Measurements from ENCODE around the gene RALGAPA2.

The RALGAPA2 gene

GRCh38 chr20:20628314-20628713 is 84.1 kb downstream of the RALGAPA2 start:
- no peak for DNase-seq (ENCODE audit: low read depth)

DNA sequence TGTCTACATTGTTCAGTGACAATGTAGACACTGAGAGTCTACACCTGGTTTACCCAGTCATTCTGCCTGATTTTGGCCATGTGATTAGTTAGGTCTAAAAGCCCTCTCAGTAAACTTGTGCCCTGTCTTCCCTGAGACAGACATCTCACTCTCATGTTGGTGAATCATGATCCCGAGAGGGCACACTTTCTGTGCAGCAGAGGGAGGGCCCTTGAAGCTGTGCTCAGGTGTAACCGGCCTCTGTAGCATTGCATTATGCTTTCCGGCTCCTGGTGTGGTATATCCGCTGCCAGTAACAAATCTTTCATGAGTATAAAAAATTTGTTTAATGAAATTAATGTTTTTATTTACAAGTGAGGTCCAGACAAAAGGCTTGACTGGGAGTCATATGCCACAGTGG is 85.0 kb downstream of the RALGAPA2 start:
- no peak for DNase-seq (ENCODE audit: low read depth)

DNA sequence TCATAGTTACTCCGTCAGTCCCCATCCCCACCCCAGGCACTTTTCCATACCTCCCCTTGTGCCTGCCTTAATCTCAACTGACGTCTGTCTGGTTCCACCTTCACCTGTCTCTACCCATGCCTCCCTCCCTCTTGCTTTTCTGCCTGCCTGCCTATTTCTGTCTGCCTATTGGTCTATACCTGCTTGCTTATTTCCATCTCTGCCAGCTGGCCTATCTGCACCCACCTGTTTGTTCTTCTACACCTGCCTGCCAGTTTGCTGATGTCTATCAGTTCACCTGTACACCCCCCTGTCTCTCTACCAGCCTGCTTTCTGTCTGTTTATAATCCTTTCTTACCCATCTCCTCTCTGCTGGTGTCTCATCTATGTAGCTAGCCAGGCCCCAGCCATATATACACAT is 87.5 kb downstream of the RALGAPA2 start:
- no peak for DNase-seq (ENCODE audit: low read depth)

GRCh38 chr20:20621195-20621594 is 91.2 kb downstream of the RALGAPA2 start:
- DNase-seq (ENCODE audit: low read depth): no peak

DNA sequence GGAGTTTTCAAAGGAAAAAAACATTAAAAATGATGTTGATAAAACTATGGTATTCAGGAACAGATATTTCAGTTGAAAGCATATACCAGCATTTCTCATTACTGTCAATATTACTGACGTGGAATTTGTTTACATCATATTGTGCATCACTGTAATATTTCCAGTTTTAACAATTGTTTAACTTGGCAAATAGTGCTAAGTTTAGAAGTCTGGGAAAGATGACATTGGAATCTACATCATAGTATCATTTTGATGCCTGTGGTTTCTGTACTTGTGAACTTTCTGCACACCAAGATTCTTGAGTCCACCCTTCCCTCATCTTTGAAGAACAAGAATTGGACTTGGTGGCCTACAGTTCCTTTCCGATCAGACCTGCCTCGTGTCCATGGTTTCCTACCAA is 98.1 kb downstream of the RALGAPA2 start:
- DNase-seq (ENCODE audit: low read depth): no peak

DNA sequence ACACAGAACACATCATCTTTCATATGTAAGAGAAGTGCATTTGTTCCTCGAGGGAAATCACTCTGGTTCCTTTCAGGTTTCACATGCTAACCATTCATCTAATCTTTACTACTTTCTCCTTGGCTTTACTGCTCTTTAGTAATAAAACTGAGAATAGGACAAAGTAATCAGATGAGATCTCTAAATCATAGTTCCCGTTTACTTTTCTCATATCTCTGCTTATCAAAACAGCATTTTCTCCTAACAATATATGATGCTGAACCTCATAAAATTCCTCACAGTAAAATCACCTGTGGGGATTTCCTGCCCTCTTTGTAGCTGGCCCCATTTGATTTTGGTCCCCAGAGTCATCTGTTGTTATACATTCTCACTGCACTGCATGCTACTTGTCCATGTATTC is 100.2 kb downstream of the RALGAPA2 start:
- DNase-seq (ENCODE audit: low read depth): no peak

- DNase-seq (ENCODE audit: low read depth): no peak
Observed at GRCh38 chr20:20611167-20611566, 101.3 kb downstream of the RALGAPA2 start.

GRCh38 chr20:20609522-20609921 is 102.9 kb downstream of the RALGAPA2 start:
- no peak for DNase-seq (ENCODE audit: low read depth)

DNA sequence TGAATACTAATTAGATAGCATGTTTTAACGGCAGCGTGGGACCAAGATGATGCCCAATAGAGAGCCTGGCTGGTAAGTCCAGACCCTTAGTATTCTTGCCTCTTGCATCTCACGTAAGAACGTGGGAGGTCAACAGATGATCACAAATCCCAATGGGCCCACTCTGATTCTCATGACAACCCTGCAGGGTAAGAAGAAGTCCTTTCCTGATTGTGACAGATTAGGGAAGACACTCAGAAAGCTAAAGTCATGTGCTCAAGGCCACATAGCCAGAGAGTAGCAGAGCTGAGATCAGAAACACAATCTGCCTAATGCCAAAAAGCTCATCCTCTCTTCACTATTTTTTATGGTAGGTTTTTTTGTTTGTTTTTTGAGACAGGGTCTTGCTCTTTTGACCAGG is 103.8 kb downstream of the RALGAPA2 start:
- DNase-seq (ENCODE audit: low read depth): no peak

- no peak for DNase-seq (ENCODE audit: low read depth)
Observed at GRCh38 chr20:20608041-20608440, 104.4 kb downstream of the RALGAPA2 start.

GRCh38 chr20:20606881-20607280 is 105.6 kb downstream of the RALGAPA2 start:
- no peak for DNase-seq (ENCODE audit: low read depth)

GRCh38 chr20:20606050-20606449 is 106.4 kb downstream of the RALGAPA2 start:
- DNase-seq (ENCODE audit: low read depth): no peak

DNA sequence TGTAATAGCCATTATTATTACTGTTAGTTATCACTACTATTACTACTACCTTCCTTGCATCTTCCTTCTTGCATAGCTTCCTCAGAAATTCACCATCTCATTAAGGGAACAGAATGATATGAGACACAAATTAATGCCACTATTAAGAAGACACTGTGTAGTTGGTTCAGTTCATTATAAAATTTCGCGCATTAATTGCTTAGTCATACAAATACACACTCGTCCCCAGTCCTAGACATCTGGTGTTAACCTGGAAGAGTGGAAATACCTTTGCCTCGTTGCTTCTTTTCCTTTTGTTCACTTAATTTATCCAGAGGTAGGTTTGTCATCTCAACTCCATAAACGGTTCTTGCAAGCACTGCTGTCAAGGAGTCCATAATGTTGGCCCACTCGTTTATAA is 107.5 kb downstream of the RALGAPA2 start:
- no peak for DNase-seq (ENCODE audit: low read depth)

DNA sequence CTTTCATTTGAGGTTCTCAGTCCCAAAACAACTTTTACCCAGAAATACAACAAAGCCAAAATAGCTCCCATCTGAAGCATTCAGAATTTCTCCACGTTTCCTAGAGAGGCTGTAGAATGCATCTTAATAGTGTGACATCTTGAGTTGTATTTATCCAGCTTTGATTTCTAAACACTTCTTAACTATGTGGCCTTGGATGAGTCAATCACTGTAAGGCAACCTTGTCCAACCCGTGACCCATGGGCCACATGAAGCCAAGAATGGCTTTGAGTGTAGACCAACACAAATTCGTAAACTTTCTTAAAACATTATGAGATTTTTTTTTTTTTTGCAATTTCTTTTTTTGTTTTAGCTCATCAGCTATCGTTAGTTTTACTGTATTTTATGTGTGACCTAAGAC is 108.1 kb downstream of the RALGAPA2 start:
- no peak for DNase-seq (ENCODE audit: low read depth)

- DNase-seq (ENCODE audit: low read depth): no peak
Observed at GRCh38 chr20:20603339-20603990, 109.0 kb downstream of the RALGAPA2 start.

- no peak for DNase-seq (ENCODE audit: low read depth)
Observed at GRCh38 chr20:20597966-20598365, 114.5 kb downstream of the RALGAPA2 start.

- no peak for DNase-seq (ENCODE audit: low read depth)
Observed at GRCh38 chr20:20594171-20594530, 118.3 kb downstream of the RALGAPA2 start.

DNA sequence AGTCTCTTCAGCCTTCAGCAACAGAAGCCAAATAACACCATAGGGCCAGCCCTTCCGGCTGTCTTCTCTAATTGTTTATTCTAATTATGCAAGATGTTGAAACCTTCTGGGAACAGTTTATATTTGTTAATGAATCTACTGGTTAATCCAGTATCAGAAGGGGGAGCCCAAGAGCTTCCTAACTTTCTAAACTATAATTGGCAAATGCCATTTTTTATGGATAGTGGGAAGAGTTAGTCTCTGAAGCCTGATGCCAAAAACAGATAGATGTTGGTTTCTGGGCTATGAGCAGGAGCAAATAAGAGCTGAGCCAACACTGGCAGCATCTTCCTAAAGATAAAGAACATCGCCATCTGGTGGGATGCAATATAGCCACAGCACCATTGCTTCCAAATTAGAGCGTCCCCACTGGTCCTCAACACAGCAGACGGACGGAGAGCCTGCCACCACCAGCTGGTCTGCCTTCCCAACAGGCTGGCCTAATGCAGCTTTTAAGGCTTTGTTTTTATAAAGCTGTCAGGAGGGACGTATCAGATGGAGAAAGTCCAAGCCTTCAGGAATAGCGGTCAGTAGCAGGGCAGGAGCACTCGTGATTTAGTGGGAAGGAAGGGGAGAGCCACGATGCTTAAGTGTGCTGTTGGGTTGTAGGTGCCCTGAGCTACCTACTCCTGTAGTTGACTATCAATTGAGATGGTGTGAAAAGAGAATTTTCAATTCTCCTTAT is 118.8 kb downstream of the RALGAPA2 start:
- no peak for DNase-seq (ENCODE audit: low read depth)

DNA sequence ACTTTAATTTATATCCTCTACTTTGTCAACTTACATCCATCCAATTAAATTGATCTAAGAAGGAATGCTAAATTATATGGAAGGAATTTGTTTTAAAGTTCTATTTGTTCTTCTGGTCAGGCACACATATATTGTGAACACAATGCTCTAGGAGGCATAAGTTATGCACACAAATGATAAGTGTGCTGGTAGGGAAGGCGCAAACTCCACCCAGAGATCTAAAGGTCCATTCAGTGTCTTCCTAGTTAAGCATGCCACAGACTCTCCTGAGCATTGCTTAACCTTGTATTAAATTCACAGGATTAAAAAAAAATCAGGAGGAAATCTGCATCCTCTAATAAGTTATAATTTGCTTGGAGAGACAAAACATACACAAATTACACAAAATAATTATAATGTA is 127.3 kb downstream of the RALGAPA2 start:
- DNase-seq (ENCODE audit: low read depth): no peak

DNA sequence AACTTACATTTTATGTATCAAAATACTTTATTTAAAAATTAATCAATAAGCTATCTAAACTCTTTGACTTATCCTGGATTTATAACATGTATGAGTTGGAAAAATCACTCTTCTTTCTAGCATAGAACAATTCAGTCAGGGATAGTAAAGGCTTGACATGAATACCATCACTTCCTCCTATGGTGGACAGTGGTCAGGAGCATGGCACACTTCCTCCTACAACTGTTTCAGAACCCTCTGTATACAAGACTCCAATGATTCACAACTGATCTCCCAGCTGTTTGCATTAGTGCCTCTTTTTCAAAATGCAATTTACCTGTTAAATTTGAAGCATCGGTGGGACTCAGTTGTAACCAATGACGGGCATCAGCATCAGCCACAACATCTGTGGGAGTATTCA is 129.7 kb downstream of the RALGAPA2 start:
- no peak for DNase-seq (ENCODE audit: low read depth)

- no peak for DNase-seq (ENCODE audit: low read depth)
Observed at GRCh38 chr20:20580139-20580538, 132.3 kb downstream of the RALGAPA2 start.

- DNase-seq (ENCODE audit: low read depth): no peak
Observed at GRCh38 chr20:20578838-20579237, 133.6 kb downstream of the RALGAPA2 start.

- DNase-seq (ENCODE audit: low read depth): no peak
Observed at GRCh38 chr20:20573797-20574196, 138.6 kb downstream of the RALGAPA2 start.

All from stimulated activated CD8-positive, alpha-beta memory T cell treated with anti-CD3 and anti-CD28 coated beads, Interleukin-7, amount 100 ng/mL, for 24 hours (primary cell).